Measurements from ENCODE around the gene ZNF512B.

DNA sequence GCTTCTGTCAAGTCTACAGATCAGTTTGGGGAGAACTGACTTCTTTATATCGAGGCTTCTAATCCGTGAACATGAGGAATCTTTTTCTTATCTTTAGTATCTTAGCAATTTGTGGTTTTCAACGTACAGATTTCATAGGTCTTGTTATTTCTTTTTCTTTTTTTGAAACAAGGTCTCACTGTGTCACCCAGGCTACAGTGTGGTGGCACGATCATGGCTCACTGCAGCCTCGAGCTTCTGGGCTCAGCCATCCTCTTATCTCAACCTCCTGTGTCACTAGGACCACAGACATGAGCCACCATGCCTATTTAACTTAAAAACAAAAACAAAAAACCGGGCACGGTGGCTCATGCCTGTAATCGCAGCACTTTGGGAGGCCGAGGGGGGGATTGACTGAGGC is 45.5 kb downstream of the ZNF512B start:
- TF ChIP-seq POLR2A (IDR thresholded peaks at IDR 0.05) (no peak), POLR2AphosphoS5 (IDR thresholded peaks at IDR 0.05; ENCODE audit: insufficient read depth in 1 of 2, low read depth in 1 of 2) (no peak)

Data from vagina (tissue), 2 donors.